ENCODE measurements around the gene FRMPD1.
"Not testable (repeated sequence)": the region's sequence is repeated elsewhere in the genome, so short reads cannot be mapped to it uniquely, and the experiment has no call there.

FRMPD1 gene

GRCh38 chr9:37727013-37727412 lies 76.3 kb downstream of the FRMPD1 start:
- in situ Hi-C loops (cut with HindIII; ENCODE audit: low sequenced_read_pairs): no loop called here

- in situ Hi-C loops (cut with HindIII; ENCODE audit: low sequenced_read_pairs): no loop called here
These were observed 78.7 kb downstream of the FRMPD1 start for GRCh38 chr9:37729499-37729898.

- in situ Hi-C loops (cut with HindIII; ENCODE audit: low sequenced_read_pairs): no loop called here
These were observed 79.5 kb downstream of the FRMPD1 start for GRCh38 chr9:37730256-37730655.

- in situ Hi-C loops (cut with HindIII; ENCODE audit: low sequenced_read_pairs): no loop called here
These were observed 80.1 kb downstream of the FRMPD1 start for GRCh38 chr9:37730839-37731238.

GRCh38 chr9:37732086-37732741 lies 81.5 kb downstream of the FRMPD1 start:
- in situ Hi-C loops (cut with HindIII; ENCODE audit: low sequenced_read_pairs): no loop called here

- in situ Hi-C loops (cut with HindIII; ENCODE audit: low sequenced_read_pairs): no loop called here
These were observed 82.2 kb downstream of the FRMPD1 start for GRCh38 chr9:37732952-37733351.

GRCh38 chr9:37739222-37739621 lies 88.5 kb downstream of the FRMPD1 start:
- in situ Hi-C loops (cut with HindIII; ENCODE audit: low sequenced_read_pairs): no loop called here

- in situ Hi-C loops (cut with HindIII; ENCODE audit: low sequenced_read_pairs): no loop called here
These were observed 89.4 kb downstream of the FRMPD1 start for GRCh38 chr9:37740128-37740527.

GRCh38 chr9:37740631-37741328 lies 90.0 kb downstream of the FRMPD1 start:
- in situ Hi-C loops (cut with HindIII; ENCODE audit: low sequenced_read_pairs): no loop called here

GRCh38 chr9:37745970-37746369 lies 95.2 kb downstream of the FRMPD1 start:
- in situ Hi-C loops (cut with HindIII; ENCODE audit: low sequenced_read_pairs): no loop called here

- in situ Hi-C loops (cut with HindIII; ENCODE audit: low sequenced_read_pairs): no loop called here
These were observed 95.9 kb downstream of the FRMPD1 start for GRCh38 chr9:37746448-37747270.

GRCh38 chr9:37747271-37747753 lies 96.6 kb downstream of the FRMPD1 start:
- in situ Hi-C loops (cut with HindIII; ENCODE audit: low sequenced_read_pairs): no loop called here

- in situ Hi-C loops (cut with HindIII; ENCODE audit: low sequenced_read_pairs): no loop called here
These were observed 98.4 kb downstream of the FRMPD1 start for GRCh38 chr9:37749129-37749528.

GRCh38 chr9:37751186-37751585 lies 100.4 kb downstream of the FRMPD1 start:
- in situ Hi-C loops (cut with HindIII; ENCODE audit: low sequenced_read_pairs): no loop called here

GRCh38 chr9:37751704-37752103 lies 101.0 kb downstream of the FRMPD1 start:
- in situ Hi-C loops (cut with HindIII; ENCODE audit: low sequenced_read_pairs): not testable (repeated sequence)

- in situ Hi-C loops (cut with HindIII; ENCODE audit: low sequenced_read_pairs): not testable (repeated sequence)
These were observed 101.4 kb downstream of the FRMPD1 start for GRCh38 chr9:37752112-37752511.

GRCh38 chr9:37752642-37753488 lies 102.1 kb downstream of the FRMPD1 start:
- in situ Hi-C loops (cut with HindIII; ENCODE audit: low sequenced_read_pairs): no loop called here

- in situ Hi-C loops (cut with HindIII; ENCODE audit: low sequenced_read_pairs): no loop called here
These were observed 102.9 kb downstream of the FRMPD1 start, which contains the start of gene TRMT10B for GRCh38 chr9:37753489-37754190. Gene TRMT10B, plus strand, starts transcription at chr9:37753805. Its CDS starts 8,127 bp downstream, at chr9:37761932.

GRCh38 chr9:37758747-37759146 lies 108.0 kb downstream of the FRMPD1 start:
- in situ Hi-C loops (cut with HindIII; ENCODE audit: low sequenced_read_pairs): no loop called here

Data from endothelial cell of hepatic sinusoid (primary cell).